Measurements from ENCODE around the gene OR51V1.

DNA sequence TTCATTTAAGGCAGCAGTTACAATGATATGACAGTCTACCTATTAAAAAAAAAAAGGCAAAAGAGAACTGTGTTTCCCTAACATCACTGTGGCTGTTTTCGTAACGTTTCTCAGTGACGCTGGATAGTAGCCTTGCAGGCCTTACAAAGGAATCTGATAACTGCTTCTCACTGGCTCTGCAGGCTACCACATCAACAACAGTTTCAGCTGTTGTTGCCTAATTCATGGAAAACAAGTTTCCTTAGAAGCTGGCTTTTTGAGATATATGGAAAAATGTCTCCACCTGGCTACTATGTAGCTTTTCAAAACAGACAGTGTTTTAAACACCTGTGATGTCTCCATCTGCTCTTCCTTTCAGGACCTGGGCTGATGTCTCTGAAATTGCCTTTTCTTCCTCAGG, 3.8 kb downstream of the OR51V1 start:
- TF ChIP-seq, protein P1, sequence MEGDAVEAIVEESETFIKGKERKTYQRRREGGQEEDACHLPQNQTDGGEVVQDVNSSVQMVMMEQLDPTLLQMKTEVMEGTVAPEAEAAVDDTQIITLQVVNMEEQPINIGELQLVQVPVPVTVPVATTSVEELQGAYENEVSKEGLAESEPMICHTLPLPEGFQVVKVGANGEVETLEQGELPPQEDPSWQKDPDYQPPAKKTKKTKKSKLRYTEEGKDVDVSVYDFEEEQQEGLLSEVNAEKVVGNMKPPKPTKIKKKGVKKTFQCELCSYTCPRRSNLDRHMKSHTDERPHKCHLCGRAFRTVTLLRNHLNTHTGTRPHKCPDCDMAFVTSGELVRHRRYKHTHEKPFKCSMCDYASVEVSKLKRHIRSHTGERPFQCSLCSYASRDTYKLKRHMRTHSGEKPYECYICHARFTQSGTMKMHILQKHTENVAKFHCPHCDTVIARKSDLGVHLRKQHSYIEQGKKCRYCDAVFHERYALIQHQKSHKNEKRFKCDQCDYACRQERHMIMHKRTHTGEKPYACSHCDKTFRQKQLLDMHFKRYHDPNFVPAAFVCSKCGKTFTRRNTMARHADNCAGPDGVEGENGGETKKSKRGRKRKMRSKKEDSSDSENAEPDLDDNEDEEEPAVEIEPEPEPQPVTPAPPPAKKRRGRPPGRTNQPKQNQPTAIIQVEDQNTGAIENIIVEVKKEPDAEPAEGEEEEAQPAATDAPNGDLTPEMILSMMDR (IDR thresholded peaks at IDR 0.05; ENCODE audit: low read length), result no peak
- no peak for TF ChIP-seq EZH2 (IDR thresholded peaks at IDR 0.05; ENCODE audit: borderline replicate concordance, low read length)
